OCI-LY1 (cell line): ENCODE data around the gene POC1A.

Source experiments
- H2AFZ ChIP-seq: fragments of 200-600 bp; sonication (generic), shearing (Covaris generic); 2 replicates; pipeline ENCODE4 v1.6.0; 2014; ENCODE audit warnings: antibody characterized with exemption, mild to moderate bottlenecking, low read length
- H3F3A ChIP-seq: fragments of 200-600 bp; sonication (generic), shearing (Covaris generic); 2 replicates; pipeline ENCODE4 v1.6.0; 2014; ENCODE audit warnings: mild to moderate bottlenecking, antibody characterized with exemption, low read length, moderate library complexity; ENCODE audit not compliant: insufficient read depth
- H3K27ac ChIP-seq: fragments of 200-600 bp; sonication (generic); 2 replicates; pipeline ENCODE4 v1.5.1; 2014; ENCODE audit warnings: low read length, mixed run types, mild to moderate bottlenecking, low read depth; ENCODE audit not compliant: poor library complexity, severe bottlenecking
- H3K27me3 ChIP-seq: fragments of 200-600 bp; sonication (generic); 2 replicates; pipeline ENCODE4 v1.6.0; 2014; ENCODE audit warnings: antibody characterized with exemption, mild to moderate bottlenecking, low read length, moderate library complexity; ENCODE audit not compliant: insufficient read depth
- H3K36me3 ChIP-seq: fragments of 200-600 bp; sonication (generic); 2 replicates; pipeline ENCODE4 v1.6.1; 2014; ENCODE audit warnings: mild to moderate bottlenecking, antibody characterized with exemption, low read length, moderate library complexity, mixed read lengths; ENCODE audit not compliant: insufficient read depth
- H3K4me1 ChIP-seq: fragments of 200-600 bp; sonication (generic); 2 replicates; pipeline ENCODE4 v1.5.1; 2014; ENCODE audit warnings: mild to moderate bottlenecking, low read length, moderate library complexity; ENCODE audit not compliant: insufficient read depth, severe bottlenecking
- H3K4me2 ChIP-seq: fragments of 200-600 bp; sonication (generic), shearing (Covaris generic); 2 replicates; pipeline ENCODE4 v1.6.1; 2014; ENCODE audit warnings: low read length
- H3K4me3 ChIP-seq: fragments of 200-600 bp; sonication (generic); 2 replicates; pipeline ENCODE4 v1.5.1; 2014; ENCODE audit warnings: low read length, low read depth, mild to moderate bottlenecking, mixed read lengths; ENCODE audit not compliant: poor library complexity, severe bottlenecking
- H3K79me2 ChIP-seq: fragments of 200-600 bp; shearing (Covaris generic); 2 replicates; pipeline ENCODE4 v1.6.1; 2016; ENCODE audit warnings: mixed run types, low read length, mixed read lengths; ENCODE audit not compliant: insufficient read depth
- H3K9ac ChIP-seq: fragments of 200-600 bp; sonication (generic), shearing (Covaris generic); 2 replicates; pipeline ENCODE4 v1.6.1; 2014; ENCODE audit warnings: mild to moderate bottlenecking, low read length, mixed read lengths
- H3K9me2 ChIP-seq: fragments of 200-600 bp; sonication (generic), shearing (Covaris generic); 2 replicates; pipeline ENCODE4 v1.6.1; 2014; ENCODE audit warnings: low read depth, mild to moderate bottlenecking, low read length, mixed read lengths
- H3K9me3 ChIP-seq: fragments of 200-600 bp; shearing (Covaris generic); 2 replicates; pipeline ENCODE4 v1.6.1; 2014; ENCODE audit warnings: low read length, mixed read lengths
- H4K20me1 ChIP-seq: fragments of 200-600 bp; sonication (generic), shearing (Covaris generic); 2 replicates; pipeline ENCODE4 v1.6.0; 2016; ENCODE audit warnings: mild to moderate bottlenecking, low read length; ENCODE audit not compliant: insufficient read depth
- CTCF ChIP-seq: fragments of 200-600 bp; sonication (generic), shearing (Covaris generic); IDR thresholded peaks from 2 replicates; pipeline ENCODE4 v1.5.1; 2017; ENCODE audit warnings: mild to moderate bottlenecking, antibody characterized with exemption, low read length, moderate library complexity, mixed read lengths
- EZH2 ChIP-seq: fragments of 200-600 bp; sonication (generic), shearing (Covaris generic); IDR thresholded peaks from 2 replicates; pipeline ENCODE4 v1.8.0; 2017; ENCODE audit warnings: borderline replicate concordance, mixed run types, mild to moderate bottlenecking, antibody characterized with exemption, low read length, moderate library complexity, mixed read lengths

POC1A gene

DNA sequence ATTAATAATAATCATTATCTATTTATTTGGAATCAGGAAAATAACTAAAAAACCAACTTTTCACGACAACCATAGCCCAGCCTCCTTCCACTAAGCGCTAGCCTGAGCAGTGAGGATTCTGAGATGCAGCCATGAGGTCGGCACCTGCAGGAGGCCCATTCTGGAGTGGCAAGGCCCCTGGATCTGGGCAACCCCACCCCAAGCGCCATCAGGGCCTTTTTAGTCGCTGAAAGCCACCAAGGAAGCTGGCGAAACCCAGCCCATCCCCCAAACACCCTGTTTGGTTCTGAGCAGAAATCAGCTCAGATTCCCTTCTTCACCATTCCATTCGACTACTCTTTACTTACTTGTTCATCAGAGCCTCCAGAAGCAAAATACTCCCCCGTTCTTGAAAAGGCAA lies 29.5 kb downstream of the POC1A start:
- H3K4me2 ChIP-seq, result no peak overlapping the region
- no peaks in the 10 kb centered on the region for H3F3A ChIP-seq
- H3K9ac ChIP-seq, result no peak overlapping the region
- no peak for TF ChIP-seq EZH2
- TF ChIP-seq CTCF, result no peak
- H4K20me1 ChIP-seq, result no peaks in the 10 kb centered on the region
- H3K4me3 ChIP-seq, result no peak overlapping the region
- no peaks in the 10 kb centered on the region for H3K9me2 ChIP-seq
- H3K36me3 ChIP-seq, result peaks cover 25% of the 10 kb centered on the region; the same call in 1 of the 2 replicates
- no peaks in the 10 kb centered on the region for H3K79me2 ChIP-seq
- peaks cover 10% of the 10 kb centered on the region for H3K4me1 ChIP-seq
- no peak overlapping the region for H2AFZ ChIP-seq
- H3K27me3 ChIP-seq, result no peaks in the 10 kb centered on the region
- H3K27ac ChIP-seq, result no peak overlapping the region
- no peaks in the 10 kb centered on the region for H3K9me3 ChIP-seq

GRCh38 chr3:52124126-52124525 lies 30.1 kb downstream of the POC1A start:
- no peaks in the 10 kb centered on the region for H4K20me1 ChIP-seq
- H3K4me2 ChIP-seq, result no peak overlapping the region
- no peaks in the 10 kb centered on the region for H3K79me2 ChIP-seq
- no peak overlapping the region for H3K9ac ChIP-seq
- H3K27me3 ChIP-seq, result no peaks in the 10 kb centered on the region
- no peaks in the 10 kb centered on the region for H3K9me2 ChIP-seq
- H2AFZ ChIP-seq, result no peak overlapping the region
- H3K4me3 ChIP-seq, result no peak overlapping the region
- TF ChIP-seq CTCF (no peak), EZH2 (no peak)
- no peaks in the 10 kb centered on the region for H3F3A ChIP-seq
- peaks cover 25% of the 10 kb centered on the region; the same call in 1 of the 2 replicates for H3K36me3 ChIP-seq
- H3K27ac ChIP-seq, result no peak overlapping the region
- peaks cover 10% of the 10 kb centered on the region for H3K4me1 ChIP-seq
- H3K9me3 ChIP-seq, result no peaks in the 10 kb centered on the region

DNA sequence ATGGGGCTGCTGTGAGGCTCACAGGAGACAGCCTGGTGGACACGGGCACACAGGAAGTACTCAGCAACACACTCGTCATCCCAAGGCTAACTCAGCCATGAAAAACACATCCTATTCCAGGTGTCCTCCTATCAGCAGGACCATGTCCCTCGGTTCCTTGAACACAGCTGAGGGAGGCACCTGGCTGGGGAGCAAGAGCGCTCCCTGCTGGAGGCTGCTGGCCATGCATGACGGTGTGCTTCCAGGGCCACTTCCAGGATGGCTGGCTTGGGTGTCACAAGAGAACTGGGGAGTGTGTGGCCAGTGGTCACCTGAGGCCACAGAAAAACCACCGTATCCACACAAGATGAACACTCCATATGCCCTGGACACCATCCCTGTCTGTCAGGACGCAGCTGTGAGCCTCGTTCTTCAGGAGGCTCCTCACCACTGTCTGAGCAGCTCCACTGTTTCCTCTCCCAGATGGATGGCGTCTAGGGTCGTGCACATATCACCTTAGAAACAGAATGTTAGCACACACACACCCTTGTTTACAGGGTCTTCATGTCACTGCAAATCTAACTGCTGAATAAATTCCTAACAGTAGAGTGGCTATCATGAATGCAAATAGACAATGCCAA lies 31.0 kb downstream of the POC1A start:
- no peaks in the 10 kb centered on the region for H4K20me1 ChIP-seq
- no peak for TF ChIP-seq EZH2
- peak; percentile 93 for TF ChIP-seq CTCF
- peaks cover 31% of the 10 kb centered on the region; the same call in 1 of the 2 replicates for H3K36me3 ChIP-seq
- H3K9ac ChIP-seq, result no peak overlapping the region
- H3K4me1 ChIP-seq, result peaks cover 10% of the 10 kb centered on the region
- no peaks in the 10 kb centered on the region for H3K27me3 ChIP-seq
- no peak overlapping the region for H2AFZ ChIP-seq
- no peaks in the 10 kb centered on the region for H3K9me2 ChIP-seq
- H3K9me3 ChIP-seq, result no peaks in the 10 kb centered on the region
- H3F3A ChIP-seq, result no peaks in the 10 kb centered on the region
- H3K4me2 ChIP-seq, result no peak overlapping the region
- H3K4me3 ChIP-seq, result no peak overlapping the region
- H3K79me2 ChIP-seq, result no peaks in the 10 kb centered on the region
- H3K27ac ChIP-seq, result no peak overlapping the region
